K562 (cell line): ENCODE measurements around the gene DDX39A. TPM values are rescaled to one million over a fixed set of nuclear protein-coding genes. Genes with fewer than 3 reads are reported as not detected.

Experiments
- AFF4 ChIP-seq: sonication (generic); formaldehyde crosslinking; IDR thresholded peaks from 2 replicates; pipeline ENCODE4 v1.8.0; 2023; ENCODE audit warnings: mild to moderate bottlenecking, missing genetic modification reagents
- BACH1 ChIP-seq: fragments of 200-800 bp; sonication (Bioruptor generic); IDR thresholded peaks from 2 replicates; pipeline ENCODE4 v1.6.1; 2016; ENCODE audit warnings: missing genetic modification characterization, missing compliant biosample characterization
- HMGN3 ChIP-seq: IDR thresholded peaks from 2 replicates; pipeline ENCODE4 v1.6.1; 2011; ENCODE audit warnings: borderline replicate concordance, low read depth, mild to moderate bottlenecking, mixed read lengths, low read length; ENCODE audit not compliant: insufficient read length; ENCODE audit errors: extremely low read depth
- HMGXB4 ChIP-seq: sonication (generic); formaldehyde crosslinking; IDR thresholded peaks from 2 replicates; pipeline ENCODE4 v1.8.1; 2023; ENCODE audit warnings: mild to moderate bottlenecking, missing genetic modification reagents
- HNRNPL ChIP-seq: fragments of 200-400 bp; formaldehyde crosslinking; IDR thresholded peaks from 2 replicates; pipeline ENCODE4 v1.6.1; 2017; ENCODE audit warnings: low read depth, mild to moderate bottlenecking, low read length
- PPARD ChIP-seq: fragments of 250-450 bp; sonication (Bioruptor Pico); IDR thresholded peaks from 2 replicates; pipeline ENCODE4 v1.8.0; 2022; ENCODE audit warnings: inconsistent platforms, mild to moderate bottlenecking, moderate library complexity
- RAD21 ChIP-seq, 2 experiments: fragments of 250-450 bp in 1 of 2; fragments of 450-650 bp in 1 of 2; sonication (Bioruptor Pico) in 1 of 2; formaldehyde crosslinking in 1 of 2; IDR thresholded peaks in 1 of 2; conservative IDR thresholded peaks in 1 of 2; 2 replicates each; pipeline versions ENCODE4 v1.4.0 to v1.8.0; 2020 to 2022; ENCODE audit warnings: mild to moderate bottlenecking in 2 of 2, moderate library complexity in 1 of 2
- RBBP5 ChIP-seq: fragments of 200-600 bp; sonication (generic); IDR thresholded peaks from 2 replicates; pipeline ENCODE4 v1.6.1; 2012; ENCODE audit warnings: borderline replicate concordance, mild to moderate bottlenecking, low read length, control low read depth, inconsistent platforms; ENCODE audit not compliant: insufficient read depth, poor library complexity, severe bottlenecking
- RBM25 ChIP-seq: fragments of 200-400 bp; formaldehyde crosslinking; IDR thresholded peaks from 2 replicates; pipeline ENCODE4 v1.6.1; 2018; ENCODE audit warnings: low read length, low read depth, moderate library complexity; ENCODE audit not compliant: severe bottlenecking
- SP2 ChIP-seq: IDR thresholded peaks from 2 replicates; pipeline ENCODE4 v1.6.1; 2011; ENCODE audit warnings: mild to moderate bottlenecking, low read depth, low read length, moderate library complexity; ENCODE audit not compliant: poor library complexity, severe bottlenecking; ENCODE audit errors: extremely low read depth
- SRSF1 ChIP-seq: fragments of 200-400 bp; formaldehyde crosslinking; IDR thresholded peaks from 2 replicates; pipeline ENCODE4 v1.6.1; 2017; ENCODE audit warnings: mild to moderate bottlenecking, low read depth, low read length, moderate library complexity
- U2AF2 ChIP-seq: fragments of 200-400 bp; formaldehyde crosslinking; optimal IDR thresholded peaks from 2 replicates; pipeline ENCODE3; 2017; ENCODE audit warnings: low read depth, mild to moderate bottlenecking, low read length
- ZNF217 ChIP-seq: sonication (generic); formaldehyde crosslinking; IDR thresholded peaks from 2 replicates; pipeline ENCODE4 v1.8.0; 2022; ENCODE audit warnings: mild to moderate bottlenecking, missing genetic modification reagents
- ZNF253 ChIP-seq: fragments of 250-450 bp; sonication (Bioruptor Pico); conservative IDR thresholded peaks from 2 replicates; pipeline ENCODE4 v1.6.1; 2021; ENCODE audit warnings: mild to moderate bottlenecking
- ZNF263 ChIP-seq: sonication (generic); formaldehyde crosslinking; IDR thresholded peaks from 2 replicates; pipeline ENCODE4 v1.8.0; 2022; ENCODE audit warnings: mild to moderate bottlenecking, missing genetic modification reagents, borderline replicate concordance
- ZNF695 ChIP-seq: fragments of 450-650 bp; formaldehyde crosslinking; IDR thresholded peaks from 2 replicates; pipeline ENCODE4 v1.4.0; 2020; ENCODE audit warnings: mild to moderate bottlenecking, moderate library complexity
- polyA plus RNA-seq, 8 experiments: library from polyadenylated mRNA; depleted of rRNA in 4 of 8; stranded (reverse) in 5 of 8; unstranded in 3 of 8; fragments of >200 nt; fragmentation: Nextera tagmentation in 2 of 8; fragmentation: Illumina TruSeq in 1 of 8; extraction: Ambion mirVana in 2 of 8; extraction: Trizol in 1 of 8; gene quantifications; 2 replicates each; pipeline versions ENCODE4 v1.2.1 to v1.2.3, GENCODE V29; 2011 to 2014; ENCODE audit warnings: inconsistent platforms in 1 of 8, missing spikeins in 1 of 8
- total RNA-seq, 7 experiments: library from RNA; depleted of rRNA in 6 of 7; stranded (reverse); fragments of >200 nt in 6 of 7; fragmentation: Illumina TruSeq in 2 of 7; extraction: Trizol in 2 of 7; gene quantifications; 2 replicates each; pipeline versions ENCODE4 v1.2.1 to v1.2.3, GENCODE V29; 2011 to 2021; ENCODE audit warnings: low replicate concordance in 1 of 7
- TF ChIP-seq, protein P1 (sequence below): sonication (generic); formaldehyde crosslinking; IDR thresholded peaks from 2 replicates; pipeline ENCODE4 v1.9.0; 2022; ENCODE audit warnings: mild to moderate bottlenecking, missing genetic modification reagents

The DDX39A gene
- total and polyA plus RNA-seq, 9 of the 15 experiments (the other 6 are each of a cell fraction or from before 2014, with no cell fraction given), result 90.3 to 250 (median 188) TPM

GRCh38 chr19:14363183-14364097, 55.7 kb downstream of the DDX39A start (continued):
- TF ChIP-seq ZNF217, result no peak
- TF ChIP-seq ZNF253 (CRISPR knock-in tag), result no peak
- TF ChIP-seq HMGN3, result peak; percentile 96
- no peak for TF ChIP-seq PPARD
- TF ChIP-seq SRSF1, result no peak
- peak; percentile 25 for TF ChIP-seq RBBP5
- no peak for TF ChIP-seq RBM25
- no peak for TF ChIP-seq HMGXB4 (CRISPR knock-in tag)
- TF ChIP-seq RAD21 (CRISPR knock-in tag; conservative IDR thresholded peaks at IDR 0.05 in 1 of 2, IDR thresholded peaks at IDR 0.05 in 1 of 2), result peak; percentile 16 to 20; a peak in 2 of 4 replicates
- no peak for TF ChIP-seq SP2
- 0 out of 2 replicates have a peak, but pooled peaks have one; percentile 28 for TF ChIP-seq AFF4 (CRISPR knock-in tag)
- TF ChIP-seq HNRNPL, result no peak
- peak; percentile 29; the same call in 1 of the 2 replicates for TF ChIP-seq ZNF263 (CRISPR knock-in tag)
- TF ChIP-seq, protein P1, sequence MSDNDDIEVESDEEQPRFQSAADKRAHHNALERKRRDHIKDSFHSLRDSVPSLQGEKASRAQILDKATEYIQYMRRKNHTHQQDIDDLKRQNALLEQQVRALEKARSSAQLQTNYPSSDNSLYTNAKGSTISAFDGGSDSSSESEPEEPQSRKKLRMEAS (CRISPR knock-in tag), result peak; percentile 55
- no peak for TF ChIP-seq ZNF695 (CRISPR knock-in tag)
- no peak for TF ChIP-seq U2AF2
- no peak for TF ChIP-seq BACH1
